GM23338 (cell line): Measurements from ENCODE around the gene NUMB. TPM values are rescaled to one million over a fixed set of nuclear protein-coding genes. Genes with fewer than 3 reads are reported as not detected.

Source experiments
- ATAC-seq: fragments of 200-7000 bp; cut with Tn5 transposase; 3 replicates; pipeline ENCODE4 v1.9.1; 2020
- DNase-seq: peaks from one replicate; pipeline ENCODE4 v3.0.0-alpha.2; 2015; ENCODE audit warnings: low spot score
- H2AFZ ChIP-seq: fragments of 200-600 bp; sonication (generic); 2 replicates; pipeline ENCODE4 v1.8.0; 2016; ENCODE audit warnings: antibody characterized with exemption, mild to moderate bottlenecking, moderate library complexity
- H3F3A ChIP-seq: fragments of 200-600 bp; sonication (generic); replicated peaks from 2 replicates; pipeline ENCODE4 v1.8.0; 2017; ENCODE audit warnings: antibody characterized with exemption, mixed run types, low read depth
- H3K27ac ChIP-seq: fragments of 200-600 bp; sonication (generic); 2 replicates; pipeline ENCODE4 v1.6.1; 2016; ENCODE audit warnings: low read depth
- H3K27me3 ChIP-seq: fragments of 200-600 bp; sonication (generic); 2 replicates; pipeline ENCODE4 v1.8.0; 2016; ENCODE audit warnings: mild to moderate bottlenecking, mixed run types, moderate library complexity; ENCODE audit not compliant: insufficient read depth
- H3K36me3 ChIP-seq: fragments of 200-600 bp; sonication (generic); 2 replicates; pipeline ENCODE4 v1.8.0; 2016; ENCODE audit warnings: mild to moderate bottlenecking; ENCODE audit not compliant: insufficient read depth
- H3K4me1 ChIP-seq: fragments of 200-600 bp; sonication (generic); 2 replicates; pipeline ENCODE4 v1.8.0; 2016; ENCODE audit warnings: mild to moderate bottlenecking, moderate library complexity; ENCODE audit not compliant: insufficient read depth
- H3K4me2 ChIP-seq: fragments of 200-600 bp; sonication (generic); 2 replicates; pipeline ENCODE4 v1.7.1; 2017; ENCODE audit warnings: mixed run types
- H3K4me3 ChIP-seq: fragments of 200-600 bp; sonication (generic); 2 replicates; pipeline ENCODE4 v1.6.1; 2016; ENCODE audit warnings: mixed run types
- H3K79me2 ChIP-seq: fragments of 200-600 bp; sonication (generic); replicated peaks from 2 replicates; pipeline ENCODE4 v1.8.0; 2017; ENCODE audit warnings: mild to moderate bottlenecking; ENCODE audit not compliant: insufficient read depth
- H3K9me2 ChIP-seq: fragments of 200-600 bp; sonication (generic); 2 replicates; pipeline ENCODE4 v1.8.0; 2017; ENCODE audit not compliant: insufficient read depth
- H4K20me1 ChIP-seq: fragments of 200-600 bp; sonication (generic); replicated peaks from 2 replicates; pipeline ENCODE4 v1.8.0; 2017; ENCODE audit warnings: mild to moderate bottlenecking; ENCODE audit not compliant: insufficient read depth
- H3K27ac Mint-ChIP-seq: 2 replicates; pipeline ENCODE4 v1.8.0; 2020; ENCODE audit warnings: inconsistent platforms, mild to moderate bottlenecking, moderate library complexity, mixed read lengths
- H3K27me3 Mint-ChIP-seq: 3 replicates; pipeline ENCODE4 v1.8.0; 2022; ENCODE audit warnings: low read depth, mild to moderate bottlenecking, moderate library complexity, mixed read lengths, inconsistent platforms; ENCODE audit not compliant: insufficient read depth, poor library complexity
- H3K36me3 Mint-ChIP-seq: 3 replicates; pipeline ENCODE4 v1.8.0; 2021; ENCODE audit warnings: low read depth, mild to moderate bottlenecking, inconsistent platforms, moderate library complexity, mixed read lengths
- H3K4me1 Mint-ChIP-seq: 3 replicates; pipeline ENCODE4 v1.8.0; 2020; ENCODE audit warnings: mild to moderate bottlenecking, inconsistent platforms, mixed read lengths
- H3K4me3 Mint-ChIP-seq: 3 replicates; pipeline ENCODE4 v1.8.0; 2021; ENCODE audit warnings: moderate library complexity, mild to moderate bottlenecking, inconsistent platforms, mixed read lengths
- H3K9me3 Mint-ChIP-seq: 3 replicates; pipeline ENCODE4 v1.8.0; 2020; ENCODE audit warnings: moderate library complexity, mild to moderate bottlenecking, inconsistent platforms, mixed read lengths
- CREB1 ChIP-seq: fragments of 250-450 bp; sonication (Bioruptor Pico); IDR thresholded peaks from 2 replicates; pipeline ENCODE4 v1.5.0; 2020; ENCODE audit warnings: low read depth, mild to moderate bottlenecking, moderate library complexity
- ETS1 ChIP-seq: IDR thresholded peaks from 2 replicates; pipeline ENCODE4 v1.6.1; 2016; ENCODE audit warnings: antibody characterized with exemption
- EZH2 ChIP-seq: fragments of 200-600 bp; sonication (generic); IDR thresholded peaks from one replicate; pipeline ENCODE4 v1.8.0; 2017; ENCODE audit warnings: antibody characterized with exemption, mild to moderate bottlenecking, low read depth; ENCODE audit not compliant: unreplicated experiment
- EZH2phosphoT487 ChIP-seq: fragments of 200-600 bp; sonication (generic); IDR thresholded peaks from one replicate; pipeline ENCODE4 v1.8.1; 2018; ENCODE audit warnings: antibody characterized with exemption; ENCODE audit not compliant: unreplicated experiment
- JUNB ChIP-seq: IDR thresholded peaks from one replicate; pipeline ENCODE4 v1.6.1; 2016; ENCODE audit warnings: antibody characterized with exemption; ENCODE audit not compliant: unreplicated experiment
- POLR2AphosphoS5 ChIP-seq: IDR thresholded peaks from 2 replicates; pipeline ENCODE4 v1.6.1; 2016; ENCODE audit warnings: antibody characterized with exemption, low read depth
- REST ChIP-seq: IDR thresholded peaks from one replicate; pipeline ENCODE4 v1.6.1; 2018; ENCODE audit warnings: antibody characterized with exemption; ENCODE audit not compliant: unreplicated experiment
- ZNF114 ChIP-seq: fragments of 250-450 bp; sonication (Bioruptor Pico); IDR thresholded peaks from 2 replicates; pipeline ENCODE4 v1.5.0; 2020; ENCODE audit warnings: mild to moderate bottlenecking, moderate library complexity
- polyA plus RNA-seq: library from polyadenylated mRNA; unstranded; fragments of >200 nt; fragmentation: Nextera tagmentation; extraction: Ambion mirVana; gene quantifications from 2 replicates; pipeline ENCODE4 v1.2.1, GENCODE V29; 2016
- total RNA-seq: library from RNA; depleted of rRNA; stranded (reverse); fragments of >200 nt; shearing (Covaris generic); gene quantifications from 2 replicates; pipeline ENCODE4 v1.2.3, GENCODE V29; 2014
- TF ChIP-seq, protein P1 (sequence below), 2 experiments: fragments of 200-600 bp in 1 of 2; sonication (generic) in 1 of 2; conservative IDR thresholded peaks; 2 replicates each; pipeline versions ENCODE4 v1.5.1 to v1.6.1; 2016 to 2017; ENCODE audit warnings: antibody characterized with exemption in 2 of 2, low read depth in 2 of 2, mild to moderate bottlenecking in 2 of 2, moderate library complexity in 1 of 2

The NUMB gene
- total and polyA plus RNA-seq, 2 experiments from 2014 or later, result 32.1 to 36.7 TPM

GRCh38 chr14:73457041-73457923 is 1.1 kb downstream of the NUMB start:
- H4K20me1 ChIP-seq, result peaks cover 30% of the 10 kb centered on the region
- H3K4me1 ChIP-seq, result peaks cover 16% of the 10 kb centered on the region
- peak overlapping the region; percentile 90 for H3K4me2 ChIP-seq
- H3K27ac Mint-ChIP-seq, result peak overlapping the region; percentile 99; the same call in 1 of the 2 replicates
- H3K36me3 ChIP-seq, result no peaks in the 10 kb centered on the region
- no peaks in the 10 kb centered on the region for H3K9me2 ChIP-seq
- peaks cover 57% of the 10 kb centered on the region for H3K79me2 ChIP-seq
- H3K4me3 ChIP-seq, result peak overlapping the region; percentile 84
- ATAC-seq (peak; percentile 9), DNase-seq (peak; percentile 66)
- peak overlapping the region; percentile 49; the same call in 1 of the 2 replicates for H2AFZ ChIP-seq
- peaks cover 14% of the 10 kb centered on the region for H3K27me3 Mint-ChIP-seq
- H3K4me3 Mint-ChIP-seq, result peak overlapping the region; percentile 94
- no peaks in the 10 kb centered on the region for H3K27me3 ChIP-seq
- H3K4me1 Mint-ChIP-seq, result peaks cover 31% of the 10 kb centered on the region
- no peaks in the 10 kb centered on the region for H3F3A ChIP-seq
- no peaks in the 10 kb centered on the region for H3K36me3 Mint-ChIP-seq
- H3K27ac ChIP-seq, result peak overlapping the region; percentile 1
- TF ChIP-seq REST (no peak), EZH2phosphoT487 (no peak), ZNF114 (CRISPR knock-in tag) (no peak), CREB1 (CRISPR knock-in tag) (no peak)
- TF ChIP-seq, protein P1, sequence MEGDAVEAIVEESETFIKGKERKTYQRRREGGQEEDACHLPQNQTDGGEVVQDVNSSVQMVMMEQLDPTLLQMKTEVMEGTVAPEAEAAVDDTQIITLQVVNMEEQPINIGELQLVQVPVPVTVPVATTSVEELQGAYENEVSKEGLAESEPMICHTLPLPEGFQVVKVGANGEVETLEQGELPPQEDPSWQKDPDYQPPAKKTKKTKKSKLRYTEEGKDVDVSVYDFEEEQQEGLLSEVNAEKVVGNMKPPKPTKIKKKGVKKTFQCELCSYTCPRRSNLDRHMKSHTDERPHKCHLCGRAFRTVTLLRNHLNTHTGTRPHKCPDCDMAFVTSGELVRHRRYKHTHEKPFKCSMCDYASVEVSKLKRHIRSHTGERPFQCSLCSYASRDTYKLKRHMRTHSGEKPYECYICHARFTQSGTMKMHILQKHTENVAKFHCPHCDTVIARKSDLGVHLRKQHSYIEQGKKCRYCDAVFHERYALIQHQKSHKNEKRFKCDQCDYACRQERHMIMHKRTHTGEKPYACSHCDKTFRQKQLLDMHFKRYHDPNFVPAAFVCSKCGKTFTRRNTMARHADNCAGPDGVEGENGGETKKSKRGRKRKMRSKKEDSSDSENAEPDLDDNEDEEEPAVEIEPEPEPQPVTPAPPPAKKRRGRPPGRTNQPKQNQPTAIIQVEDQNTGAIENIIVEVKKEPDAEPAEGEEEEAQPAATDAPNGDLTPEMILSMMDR (conservative IDR thresholded peaks at IDR 0.05; ENCODE audit: low read depth in 2 of 2), result no peak
- no peaks in the 10 kb centered on the region; the same call in 2 of the 3 replicates for H3K9me3 Mint-ChIP-seq

DNA sequence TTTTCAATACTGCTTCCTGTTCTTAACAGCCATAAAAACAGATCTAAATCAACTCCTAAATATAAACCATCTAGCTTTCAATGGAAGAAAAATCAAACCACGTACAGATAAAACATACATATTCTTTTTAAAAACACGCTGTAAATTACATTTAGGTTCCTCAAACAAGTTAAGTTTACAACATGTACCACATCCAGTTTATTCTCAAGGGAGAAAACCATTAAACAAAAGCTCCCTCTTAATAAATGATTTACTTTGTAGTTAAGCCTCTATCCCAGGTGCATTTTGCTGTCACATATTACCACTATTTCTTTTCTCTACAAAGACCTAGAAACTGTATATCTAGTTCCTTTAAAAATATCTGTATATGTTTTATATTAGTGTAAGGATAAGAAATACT is 3.1 kb downstream of the NUMB start:
- H3K27me3 Mint-ChIP-seq, result peaks cover 15% of the 10 kb centered on the region
- H3K4me1 ChIP-seq, result peaks cover 12% of the 10 kb centered on the region
- no peaks in the 10 kb centered on the region; the same call in 2 of the 3 replicates for H3K9me3 Mint-ChIP-seq
- no peaks in the 10 kb centered on the region for H3F3A ChIP-seq
- peaks cover 36% of the 10 kb centered on the region for H4K20me1 ChIP-seq
- H3K4me3 Mint-ChIP-seq, result no peak overlapping the region
- H3K4me1 Mint-ChIP-seq, result peaks cover 17% of the 10 kb centered on the region
- DNase-seq (no peak), ATAC-seq (no peak)
- H3K4me3 ChIP-seq, result no peak overlapping the region
- no peak overlapping the region for H2AFZ ChIP-seq
- no peak overlapping the region for H3K27ac ChIP-seq
- H3K4me2 ChIP-seq, result no peak overlapping the region
- no peaks in the 10 kb centered on the region for H3K36me3 Mint-ChIP-seq
- no peaks in the 10 kb centered on the region for H3K9me2 ChIP-seq
- peaks cover 77% of the 10 kb centered on the region for H3K79me2 ChIP-seq
- no peaks in the 10 kb centered on the region for H3K27me3 ChIP-seq
- H3K36me3 ChIP-seq, result no peaks in the 10 kb centered on the region
- no peak overlapping the region for H3K27ac Mint-ChIP-seq
- no peak for TF ChIP-seq ETS1
- TF ChIP-seq JUNB, result no peak
- TF ChIP-seq POLR2AphosphoS5, result no peak
- no peak for TF ChIP-seq EZH2
- no peak for TF ChIP-seq REST
